HG03064 (cell line): ENCODE measurements around the gene SLC35G6.
"Not testable (repeated sequence)": the region's sequence is repeated elsewhere in the genome, so short reads cannot be mapped to it uniquely, and the experiment has no call there.

Experiments used
- ATAC-seq: cut with Tn5 transposase; IDR thresholded peaks from one replicate; pipeline ENCODE4 v1.9.1; 2021; ENCODE audit warnings: low read depth; ENCODE audit not compliant: unreplicated experiment

The SLC35G6 gene

DNA sequence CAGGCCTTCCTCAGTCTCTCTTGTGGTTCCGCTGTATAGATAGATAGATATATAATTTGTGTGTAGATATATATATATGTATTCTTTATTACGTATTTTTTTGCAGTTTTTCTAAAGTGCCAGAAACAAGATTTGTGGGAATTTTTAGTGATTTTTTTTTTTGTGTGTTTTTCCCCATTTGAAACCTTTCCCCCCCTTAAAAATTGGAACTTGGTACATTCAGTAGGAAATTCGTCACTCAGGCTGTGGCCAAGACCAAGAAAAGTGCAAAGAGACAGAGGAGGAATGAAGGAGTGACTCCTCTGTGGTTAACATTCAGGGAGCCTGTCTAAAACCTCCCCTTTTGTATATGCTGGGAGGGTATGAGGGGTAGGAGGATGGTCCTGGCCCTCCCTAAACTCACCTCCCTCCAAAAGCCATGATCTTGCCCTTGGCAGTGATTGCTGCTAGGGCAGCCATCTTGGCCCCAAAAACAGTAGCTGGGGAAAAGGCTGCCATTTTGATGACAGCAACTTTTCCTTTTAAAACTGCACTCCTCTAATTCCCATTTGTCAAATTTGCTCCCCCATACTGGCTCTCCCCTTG, 21.2 kb upstream of the SLC35G6 start:
- no peak for ATAC-seq

DNA sequence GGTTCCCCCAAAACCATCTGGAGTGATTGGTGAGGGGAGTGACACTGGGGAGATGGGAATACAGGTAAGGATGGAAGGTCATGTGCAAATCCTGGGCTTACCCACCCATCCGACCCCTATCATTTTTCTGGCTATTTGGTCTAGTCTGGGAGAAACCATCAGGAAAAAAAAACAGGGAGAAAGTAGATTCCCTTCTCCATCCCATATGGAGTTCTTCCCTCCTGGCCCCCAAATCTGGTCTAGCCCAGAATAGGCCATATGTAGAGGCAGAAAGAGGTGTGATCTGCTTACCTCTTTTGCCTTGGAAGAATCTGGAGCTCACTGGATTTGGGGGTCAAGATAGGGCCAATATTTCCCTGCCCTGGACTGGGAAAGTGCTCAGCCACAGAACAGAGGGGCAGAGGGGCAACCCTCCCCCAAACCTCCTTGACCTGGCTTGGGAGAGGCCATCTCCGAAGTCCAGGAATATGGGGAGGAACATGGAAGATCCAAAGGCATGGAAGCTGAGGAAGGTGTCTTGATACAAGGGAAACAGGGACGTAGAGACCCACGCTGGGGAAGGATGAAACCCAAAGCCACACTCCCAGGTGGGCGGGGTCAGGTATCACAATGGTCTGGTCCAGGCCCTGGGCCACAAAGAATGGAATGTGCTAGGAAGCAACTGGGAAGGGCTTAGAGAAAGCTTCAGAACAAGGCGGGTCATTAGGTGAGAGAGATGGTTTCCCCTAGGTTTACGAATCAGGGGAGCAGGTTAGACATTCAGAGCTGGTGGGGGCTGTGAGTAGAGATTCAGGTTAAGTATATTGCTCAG, 20.2 kb upstream of the SLC35G6 start:
- no peak for ATAC-seq

- no peak for ATAC-seq
Observed at GRCh38 chr17:7462474-7463371, 18.5 kb upstream of the SLC35G6 start.

GRCh38 chr17:7463372-7463846, 17.8 kb upstream of the SLC35G6 start:
- no peak for ATAC-seq

DNA sequence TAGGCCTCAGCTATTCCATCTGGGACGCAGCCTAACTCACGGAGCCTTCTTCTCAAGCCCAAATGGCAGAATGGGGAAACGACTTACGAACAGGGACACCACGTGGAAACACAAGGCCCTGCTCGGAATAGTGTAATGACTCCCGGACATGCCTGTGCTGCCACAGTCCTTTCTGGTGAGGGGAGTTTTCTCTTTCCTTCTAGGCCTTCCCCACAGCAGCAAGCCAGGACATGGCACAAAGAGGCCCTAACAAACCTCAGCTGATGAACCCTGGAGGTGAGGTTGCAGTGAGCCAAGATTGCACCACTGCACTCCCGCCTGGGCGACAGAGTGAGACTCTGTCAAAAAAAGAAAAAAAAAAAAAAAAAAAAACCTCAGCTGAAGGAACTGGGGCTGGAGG, 17.2 kb upstream of the SLC35G6 start:
- no peak for ATAC-seq

DNA sequence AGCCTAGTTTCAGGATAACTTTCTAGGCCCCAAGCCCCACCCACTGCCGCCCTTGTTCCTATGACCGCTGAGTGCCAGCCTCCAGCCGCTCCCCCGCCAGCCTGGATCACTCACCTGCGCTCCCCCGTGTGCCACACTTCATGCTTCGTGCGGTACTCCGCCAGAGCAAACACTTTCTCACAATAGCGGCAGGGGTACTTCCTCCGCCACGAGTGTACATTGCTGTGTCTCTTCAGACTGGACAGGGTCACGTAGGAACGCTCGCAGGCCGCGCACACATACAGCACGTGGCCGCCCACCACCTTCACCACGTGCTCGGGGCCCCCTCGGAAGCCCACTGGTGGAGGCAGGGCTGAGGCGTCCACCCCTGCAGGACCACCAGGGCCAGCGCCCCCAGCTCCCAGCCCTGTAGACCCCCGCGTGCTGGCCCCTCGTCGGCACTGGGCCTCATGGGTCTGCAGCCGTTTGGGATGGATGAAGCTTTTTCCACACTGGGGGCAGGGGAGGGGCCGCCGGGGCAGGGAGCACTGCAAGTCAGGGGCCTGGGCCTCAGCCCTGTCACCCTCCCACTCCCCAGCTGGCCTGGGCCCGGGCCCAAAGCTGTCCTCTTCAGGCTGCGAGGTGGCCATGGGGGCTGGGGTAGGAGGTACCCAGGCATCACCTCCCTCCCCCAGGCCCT, 15.5 kb upstream of the SLC35G6 start:
- ATAC-seq: no peak

DNA sequence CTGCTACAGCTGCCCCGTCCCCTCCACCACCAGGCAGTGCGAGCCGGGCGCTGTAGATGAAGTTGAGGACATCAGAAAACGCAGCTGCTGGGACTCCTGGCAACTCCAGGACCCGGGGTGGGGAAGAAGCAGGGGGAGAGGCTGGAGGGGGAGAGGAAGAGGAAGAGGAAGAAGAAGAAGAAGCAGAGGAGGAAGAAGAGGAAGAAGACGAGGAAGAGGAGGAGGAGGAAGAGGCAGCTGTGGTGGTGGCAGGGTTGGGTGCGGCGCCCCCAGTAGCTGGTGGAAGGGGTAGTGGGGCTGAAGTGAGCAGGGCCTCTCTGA, 15.0 kb upstream of the SLC35G6 start:
- ATAC-seq: no peak

DNA sequence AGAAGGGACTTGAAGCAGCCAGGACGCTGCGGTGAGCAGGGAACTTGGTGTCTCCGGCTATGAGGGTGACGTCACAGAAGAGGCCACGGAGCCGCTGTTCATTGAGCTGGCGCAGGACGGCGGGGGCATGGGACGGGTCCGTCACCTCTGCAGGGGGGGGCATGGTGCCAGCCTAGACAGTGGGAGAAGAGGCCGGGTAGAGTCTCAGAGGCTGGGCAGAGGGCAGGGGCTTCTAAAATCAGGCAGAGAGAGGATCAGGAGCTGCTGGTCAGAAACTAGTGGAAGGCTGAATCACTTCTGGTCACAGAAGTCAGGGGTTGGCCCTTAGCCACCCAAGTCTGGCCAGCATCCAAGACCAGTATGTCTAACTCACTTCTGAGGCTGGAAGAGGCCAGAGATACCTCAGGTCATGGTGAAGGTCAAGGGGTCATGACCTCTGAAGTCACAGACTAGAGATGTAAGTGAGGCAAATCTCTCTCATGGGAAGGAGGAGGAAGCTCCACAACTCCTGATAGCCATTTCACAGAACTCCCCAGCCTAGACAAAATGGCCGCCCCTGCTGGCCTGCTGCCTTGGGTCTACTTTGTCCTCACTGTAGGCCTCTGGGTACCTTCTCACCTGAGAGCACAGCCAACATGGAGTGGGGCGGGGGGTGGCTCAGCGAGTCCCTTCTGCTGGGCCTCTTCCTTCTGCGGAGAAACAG, 14.5 kb upstream of the SLC35G6 start:
- no peak for ATAC-seq

DNA sequence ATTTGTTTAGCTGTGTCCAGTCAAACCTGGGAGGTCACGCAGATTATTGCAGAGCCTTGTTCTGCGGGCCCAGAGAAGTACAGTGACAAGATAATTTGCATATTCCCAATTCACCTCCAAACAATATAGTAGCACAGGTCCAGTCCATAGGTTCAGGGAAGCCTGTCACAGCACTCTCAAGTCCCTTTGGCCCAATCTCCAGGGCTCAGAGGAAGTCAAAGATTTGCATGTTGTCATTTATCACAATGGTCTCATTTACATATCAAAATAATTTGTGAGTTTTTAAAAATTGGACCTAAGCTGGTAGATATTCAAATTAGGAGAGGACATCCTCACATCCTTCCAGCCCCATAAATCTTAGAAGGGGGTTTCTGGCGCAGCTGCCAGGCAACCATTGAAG, 13.7 kb upstream of the SLC35G6 start:
- ATAC-seq: no peak

GRCh38 chr17:7468290-7468689, 13.0 kb upstream of the SLC35G6 start:
- ATAC-seq: no peak

DNA sequence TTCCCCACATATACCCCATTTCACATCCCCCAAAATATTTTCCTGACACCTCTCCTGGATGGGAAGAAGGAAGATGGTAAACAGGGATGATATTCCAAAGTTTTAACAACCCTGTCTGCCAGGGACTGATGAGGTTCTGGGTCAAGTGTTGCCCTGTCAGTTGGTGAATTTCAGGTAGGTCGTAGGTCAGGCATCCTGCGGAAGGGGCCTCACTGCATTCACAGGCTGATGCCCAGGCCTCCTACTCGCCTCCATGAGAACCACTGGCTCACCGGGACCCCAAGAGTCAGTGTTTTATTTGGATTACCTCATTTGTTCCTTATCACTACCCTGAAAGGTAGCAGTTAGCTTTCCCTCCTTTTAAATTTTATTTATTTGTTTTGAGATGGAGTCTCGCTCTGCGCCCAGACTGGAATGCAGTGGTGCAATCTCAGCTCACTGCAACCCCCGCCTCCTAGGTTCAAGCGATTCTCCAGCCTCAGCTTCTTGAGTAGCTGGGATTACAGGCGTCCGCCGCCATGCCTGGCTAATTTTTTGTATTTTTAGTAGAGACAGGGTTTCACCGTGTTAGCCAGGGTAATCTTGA, 12.3 kb upstream of the SLC35G6 start:
- no peak for ATAC-seq

GRCh38 chr17:7469843-7470242, 11.4 kb upstream of the SLC35G6 start:
- not testable (repeated sequence) for ATAC-seq

GRCh38 chr17:7470457-7470973, 10.7 kb upstream of the SLC35G6 start:
- not testable (repeated sequence) for ATAC-seq

- no peak for ATAC-seq
Observed at GRCh38 chr17:7471729-7472128, 9.5 kb upstream of the SLC35G6 start.

GRCh38 chr17:7474767-7475166, 6.5 kb upstream of the SLC35G6 start:
- ATAC-seq: not testable (repeated sequence)

- no peak for ATAC-seq
Observed at GRCh38 chr17:7475764-7476422, 5.4 kb upstream of the SLC35G6 start.

GRCh38 chr17:7476494-7476893, 4.8 kb upstream of the SLC35G6 start:
- no peak for ATAC-seq

DNA sequence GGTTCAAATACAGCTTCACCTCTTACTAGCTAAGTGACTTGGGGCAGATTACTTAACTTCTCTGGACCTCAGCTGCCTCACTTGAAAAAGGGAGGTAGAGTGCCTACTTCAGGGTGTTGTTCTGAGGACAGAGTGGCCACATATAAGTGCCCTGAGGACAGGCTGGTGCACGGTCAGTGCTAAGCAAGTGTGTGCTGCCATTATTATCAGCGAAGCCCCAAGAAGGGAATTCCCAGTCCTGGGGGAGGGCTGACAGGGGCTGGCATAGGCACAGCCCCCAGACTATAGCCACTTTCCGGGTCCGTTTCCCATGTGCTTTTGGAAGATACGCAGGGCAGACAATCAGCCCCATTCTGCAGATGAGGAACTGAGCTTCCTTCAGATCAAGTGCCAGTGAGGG, 4.3 kb upstream of the SLC35G6 start:
- no peak for ATAC-seq
